D721Med (cell line): ENCODE data around the gene COMMD1.

Experiments used
- DNase-seq: peaks from one replicate; pipeline ENCODE4 v3.0.0; 2011; ENCODE audit warnings: low spot score; ENCODE audit not compliant: insufficient read length
- FAIRE-seq: peaks from 2 replicates; lab custom pipeline; 2011; peaks lifted over from hg19 to GRCh38; lab: Jason Lieb, UNC
- TF ChIP-seq, protein P1 (sequence below): IDR thresholded peaks from 2 replicates; pipeline ENCODE4 v1.5.1; 2012; ENCODE audit warnings: mild to moderate bottlenecking, control low read depth; ENCODE audit not compliant: insufficient read depth; ENCODE audit errors: missing control alignments

The COMMD1 gene

GRCh38 chr2:62181843-62182242 is 276.4 kb downstream of the COMMD1 start:
- no peak for FAIRE-seq

GRCh38 chr2:62184512-62185230 is 279.2 kb downstream of the COMMD1 start:
- TF ChIP-seq, protein P1, sequence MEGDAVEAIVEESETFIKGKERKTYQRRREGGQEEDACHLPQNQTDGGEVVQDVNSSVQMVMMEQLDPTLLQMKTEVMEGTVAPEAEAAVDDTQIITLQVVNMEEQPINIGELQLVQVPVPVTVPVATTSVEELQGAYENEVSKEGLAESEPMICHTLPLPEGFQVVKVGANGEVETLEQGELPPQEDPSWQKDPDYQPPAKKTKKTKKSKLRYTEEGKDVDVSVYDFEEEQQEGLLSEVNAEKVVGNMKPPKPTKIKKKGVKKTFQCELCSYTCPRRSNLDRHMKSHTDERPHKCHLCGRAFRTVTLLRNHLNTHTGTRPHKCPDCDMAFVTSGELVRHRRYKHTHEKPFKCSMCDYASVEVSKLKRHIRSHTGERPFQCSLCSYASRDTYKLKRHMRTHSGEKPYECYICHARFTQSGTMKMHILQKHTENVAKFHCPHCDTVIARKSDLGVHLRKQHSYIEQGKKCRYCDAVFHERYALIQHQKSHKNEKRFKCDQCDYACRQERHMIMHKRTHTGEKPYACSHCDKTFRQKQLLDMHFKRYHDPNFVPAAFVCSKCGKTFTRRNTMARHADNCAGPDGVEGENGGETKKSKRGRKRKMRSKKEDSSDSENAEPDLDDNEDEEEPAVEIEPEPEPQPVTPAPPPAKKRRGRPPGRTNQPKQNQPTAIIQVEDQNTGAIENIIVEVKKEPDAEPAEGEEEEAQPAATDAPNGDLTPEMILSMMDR = no peak
- DNase-seq (no peak), FAIRE-seq (no peak)

More at GRCh38 chr2:62181843-62182242, 276.4 kb downstream of the COMMD1 start:
- no peak for DNase-seq
- TF ChIP-seq, protein P1 = no peak
